H1 (cell line): ENCODE measurements around the gene RPL37A. TPM values are rescaled to one million over a fixed set of nuclear protein-coding genes. Genes with fewer than 3 reads are reported as not detected.

Experiments
- CTCF ChIA-PET: fragments of 300-600 bp; sonication (Branson Sonifier 250); formaldehyde crosslinking; loops from one replicate; lab custom pipeline; 2021; ENCODE audit not compliant: partially characterized antibody; lab: Charles Lee
- POLR2A ChIA-PET: fragments of 300-600 bp; sonication (Branson Sonifier 250); formaldehyde crosslinking; loops from one replicate; lab custom pipeline; 2021; ENCODE audit warnings: inconsistent platforms; ENCODE audit not compliant: partially characterized antibody; lab: Charles Lee
- DNase-seq, 2 experiments: peaks; one replicate each; pipeline versions ENCODE4 v3.0.0 to v3.0.0-alpha.2; 2010 to 2022; ENCODE audit warnings: low spot score in 2 of 2, low read depth in 1 of 2, mixed read lengths in 1 of 2
- FAIRE-seq: peaks from 2 replicates; lab custom pipeline; 2011; peaks lifted over from hg19 to GRCh38; lab: Jason Lieb, UNC
- H2AFZ ChIP-seq: 2 replicates; pipeline ENCODE4 v1.8.1; 2012; ENCODE audit warnings: low read length, inconsistent platforms
- H2AK5ac ChIP-seq: 2 replicates; pipeline ENCODE4 v1.6.1; 2013; ENCODE audit warnings: low read depth, low read length
- H2BK120ac ChIP-seq: replicated peaks from 2 replicates; pipeline ENCODE3; 2013; ENCODE audit warnings: low read depth, low read length, inconsistent platforms
- H2BK12ac ChIP-seq: 2 replicates; pipeline ENCODE4 v1.6.1; 2013; ENCODE audit warnings: low read depth, low read length
- H2BK15ac ChIP-seq: 2 replicates; pipeline ENCODE4 v1.6.1; 2013; ENCODE audit warnings: low read length
- H2BK20ac ChIP-seq: 2 replicates; pipeline ENCODE4 v1.6.1; 2013; ENCODE audit warnings: low read length
- H2BK5ac ChIP-seq: 2 replicates; pipeline ENCODE4 v1.6.1; 2013; ENCODE audit warnings: low read depth, low read length
- H3K14ac ChIP-seq: 2 replicates; pipeline ENCODE4 v1.6.1; 2013; ENCODE audit warnings: inconsistent platforms; ENCODE audit not compliant: insufficient read length
- H3K18ac ChIP-seq: 2 replicates; pipeline ENCODE4 v1.6.1; 2013; ENCODE audit warnings: low read length; ENCODE audit errors: extremely low read depth
- H3K23ac ChIP-seq: 2 replicates; pipeline ENCODE4 v1.6.1; 2013; ENCODE audit warnings: inconsistent platforms; ENCODE audit not compliant: insufficient read length
- H3K23me2 ChIP-seq: 2 replicates; pipeline ENCODE4 v1.6.1; 2013; ENCODE audit warnings: low read depth, low read length
- H3K27ac ChIP-seq: 2 replicates; pipeline ENCODE4 v1.6.1; 2011; ENCODE audit warnings: low read depth, low read length, inconsistent platforms
- H3K27me3 ChIP-seq, 4 experiments: replicated peaks in 1 of 4; 1 replicate in 1 of 4; 2 replicates in 3 of 4; pipeline versions ENCODE4 v1.6.1 to v1.8.1; 2011 to 2013; ENCODE audit warnings: low read length in 3 of 4, mild to moderate bottlenecking in 3 of 4, inconsistent platforms in 2 of 4, mixed read lengths in 2 of 4, moderate library complexity in 1 of 4; ENCODE audit not compliant: control insufficient read depth in 3 of 4, insufficient read depth in 3 of 4; ENCODE audit errors: extremely low read depth in 1 of 4
- H3K36me3 ChIP-seq, 4 experiments: 2 replicates each; pipeline versions ENCODE4 v1.6.1 to v1.8.1; 2011 to 2013; ENCODE audit warnings: mild to moderate bottlenecking in 4 of 4, low read length in 3 of 4, moderate library complexity in 2 of 4, control low read depth in 1 of 4, inconsistent platforms in 1 of 4; ENCODE audit not compliant: insufficient read depth in 4 of 4, control insufficient read depth in 2 of 4
- H3K4ac ChIP-seq: replicated peaks from 2 replicates; pipeline ENCODE3; 2013; ENCODE audit warnings: low read length, low read depth, mixed read lengths, inconsistent platforms; ENCODE audit not compliant: insufficient read length
- H3K4me1 ChIP-seq, 4 experiments: replicated peaks in 1 of 4; 1 replicate in 1 of 4; 2 replicates in 3 of 4; pipeline versions ENCODE4 v1.6.1 to v1.8.1; 2011 to 2013; ENCODE audit warnings: low read length in 3 of 4, inconsistent platforms in 2 of 4, mixed read lengths in 1 of 4; ENCODE audit not compliant: insufficient read depth in 4 of 4, control insufficient read depth in 3 of 4
- H3K4me2 ChIP-seq, 2 experiments: 2 replicates each; pipeline versions ENCODE4 v1.6.1 to v1.8.1; 2011 to 2013; ENCODE audit warnings: low read depth in 2 of 2, low read length in 2 of 2, control low read depth in 1 of 2, inconsistent platforms in 1 of 2, mild to moderate bottlenecking in 1 of 2; ENCODE audit not compliant: insufficient read depth in 1 of 2
- H3K4me3 ChIP-seq, 4 experiments: fragments of 200-600, 300-600 bp in 1 of 4; sonication (generic), shearing (Covaris generic), sonication (Bioruptor Twin) in 1 of 4; 2 replicates each; pipeline versions ENCODE4 v1.5.1 to v1.8.1; 2011 to 2016; ENCODE audit warnings: low read length in 4 of 4, low read depth in 3 of 4, control low read depth in 2 of 4, inconsistent platforms in 2 of 4, mild to moderate bottlenecking in 2 of 4, mixed read lengths in 1 of 4, moderate library complexity in 1 of 4; ENCODE audit not compliant: insufficient read depth in 2 of 4; ENCODE audit errors: extremely low read depth in 1 of 4
- H3K56ac ChIP-seq: replicated peaks from 2 replicates; pipeline ENCODE3; 2013; ENCODE audit warnings: low read depth, mild to moderate bottlenecking, mixed read lengths, low read length, inconsistent platforms; ENCODE audit not compliant: insufficient read length
- H3K79me1 ChIP-seq: 2 replicates; pipeline ENCODE4 v1.6.1; 2013; ENCODE audit warnings: low read depth, low read length, control low read depth
- H3K79me2 ChIP-seq, 2 experiments: 2 replicates each; pipeline versions ENCODE4 v1.6.1 to v1.8.1; 2012 to 2013; ENCODE audit warnings: low read length in 2 of 2, mild to moderate bottlenecking in 2 of 2, inconsistent platforms in 1 of 2; ENCODE audit not compliant: insufficient read depth in 2 of 2, control insufficient read depth in 1 of 2
- H3K9ac ChIP-seq, 4 experiments: replicated peaks in 1 of 4; 1 replicate in 1 of 4; 2 replicates in 3 of 4; pipeline versions ENCODE4 v1.6.1 to v1.8.1; 2011 to 2013; ENCODE audit warnings: low read depth in 3 of 4, low read length in 3 of 4, control low read depth in 2 of 4, mild to moderate bottlenecking in 2 of 4, moderate library complexity in 2 of 4, inconsistent platforms in 1 of 4; ENCODE audit errors: extremely low read depth in 1 of 4
- H3K9me3 ChIP-seq, 2 experiments: 2 replicates each; pipeline versions ENCODE4 v1.6.1 to v1.8.1; 2012 to 2013; ENCODE audit warnings: mild to moderate bottlenecking in 2 of 2, moderate library complexity in 2 of 2, control low read depth in 1 of 2, inconsistent platforms in 1 of 2, low read depth in 1 of 2, low read length in 1 of 2, mixed read lengths in 1 of 2; ENCODE audit not compliant: insufficient read depth in 2 of 2
- H4K20me1 ChIP-seq, 2 experiments: replicated peaks in 1 of 2; 2 replicates each; pipeline versions ENCODE3 to v1.8.1; 2011 to 2013; ENCODE audit warnings: inconsistent platforms in 2 of 2, low read length in 2 of 2, mild to moderate bottlenecking in 1 of 2; ENCODE audit not compliant: insufficient read depth in 2 of 2, control insufficient read depth in 1 of 2
- H4K5ac ChIP-seq: 2 replicates; pipeline ENCODE4 v1.6.1; 2013; ENCODE audit warnings: low read length, low read depth, mixed read lengths, inconsistent platforms; ENCODE audit not compliant: insufficient read length
- H4K8ac ChIP-seq: 2 replicates; pipeline ENCODE4 v1.8.0; 2013; ENCODE audit warnings: mild to moderate bottlenecking, moderate library complexity, low read length, inconsistent platforms; ENCODE audit not compliant: insufficient read depth; ENCODE audit errors: extremely low read depth
- H4K91ac ChIP-seq: replicated peaks from 2 replicates; pipeline ENCODE3; 2013; ENCODE audit warnings: low read length, mixed read lengths, inconsistent platforms; ENCODE audit not compliant: insufficient read length
- RAD21 ChIP-seq, 2 experiments: IDR thresholded peaks in 1 of 2; conservative IDR thresholded peaks in 1 of 2; 2 replicates each; pipeline ENCODE4 v1.6.1; 2011; ENCODE audit warnings: low read depth in 2 of 2, low read length in 2 of 2, improper control_type of control experiment in 1 of 2, inconsistent platforms in 1 of 2, mild to moderate bottlenecking in 1 of 2, moderate library complexity in 1 of 2
- SIX5 ChIP-seq: IDR thresholded peaks from 2 replicates; pipeline ENCODE4 v1.6.1; 2011; ENCODE audit warnings: mild to moderate bottlenecking, low read depth, low read length
- WGBS, 2 experiments: shearing (Covaris generic) in 1 of 2; methylation state at CpG; one replicate each; pipeline versions ENCODE4 v1.1.6 to v1.1.7; 2013 to 2015; ENCODE audit warnings: low lambda C conversion rate in 2 of 2, mixed read lengths in 2 of 2, inconsistent platforms in 1 of 2, low coverage in 1 of 2, missing lambda C conversion rate in 1 of 2; ENCODE audit not compliant: insufficient replicate concordance in 2 of 2, insufficient coverage in 1 of 2, insufficient read length in 1 of 2; ENCODE audit errors: extremely low coverage in 1 of 2, missing lambda C conversion rate in 1 of 2; 5-methylcytosine and 5-hydroxymethylcytosine counted together
- polyA plus RNA-seq, 7 experiments: library from polyadenylated mRNA; depleted of rRNA in 3 of 7; stranded (reverse) in 5 of 7; unstranded in 2 of 7; fragments of >200 nt in 5 of 7; fragments of 200-250 nt in 2 of 7; gene quantifications; 1 replicate in 5 of 7; 2 replicates in 1 of 7; 4 replicates in 1 of 7; pipeline versions ENCODE4 v1.2.1 to v1.2.3, GENCODE V29; 2011 to 2013; ENCODE audit warnings: missing spikeins in 2 of 7, mixed read lengths in 2 of 7
- total RNA-seq: library from RNA; stranded (reverse); fragmentation: NEBNext Ultra II Directional; extraction: Animal tissue kit (Norgen Biotek cat#: 25700); gene quantifications from 2 replicates; pipeline ENCODE4 v1.2.1, GENCODE V29; 2021
- TF ChIP-seq, protein P1 (sequence below), 3 experiments: IDR thresholded peaks; 1 replicate in 2 of 3; 2 replicates in 1 of 3; pipeline versions ENCODE4 v1.5.1 to v1.6.1; 2011; ENCODE audit warnings: low read length in 3 of 3, mild to moderate bottlenecking in 3 of 3, inconsistent platforms in 2 of 3, low read depth in 1 of 3, moderate library complexity in 1 of 3; ENCODE audit not compliant: insufficient read depth in 1 of 3; ENCODE audit errors: control extremely low read depth in 1 of 3

RPL37A gene
- total and polyA plus RNA-seq, 2 of the 8 experiments (the other 6 are each of a cell fraction or from before 2014, with no cell fraction given) = 1,737 to 3,180 TPM

DNA sequence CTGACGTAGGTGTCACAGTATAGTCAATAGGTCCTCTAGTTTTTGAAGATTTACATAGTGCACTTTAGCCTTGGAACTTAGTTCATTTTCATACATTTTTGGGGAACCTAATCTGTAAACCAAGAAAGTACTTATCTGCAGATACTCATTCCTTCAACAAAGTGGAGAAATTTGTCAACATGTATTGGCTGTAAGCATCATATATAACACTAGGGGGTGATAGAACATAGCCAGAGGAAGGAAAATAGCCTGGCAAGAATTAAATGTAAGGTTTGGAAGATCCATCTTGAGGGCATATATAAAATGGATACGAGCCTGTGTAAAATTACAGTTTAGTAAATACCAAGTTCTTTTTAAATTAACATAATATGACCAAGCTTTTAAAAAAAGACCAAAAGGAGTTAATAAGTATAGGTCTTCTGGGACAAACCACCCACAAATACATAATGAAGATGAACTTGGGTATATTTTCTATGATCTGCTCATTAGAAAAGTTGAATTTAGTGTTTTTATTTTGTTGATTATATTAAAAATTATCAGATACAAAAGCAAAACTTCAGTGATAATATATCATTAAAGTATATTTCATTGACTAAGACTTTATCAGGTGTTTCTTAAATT lies 18.2 kb downstream of the RPL37A start:
- no peak overlapping the region for H3K4me3 ChIP-seq
- no peak overlapping the region for H2BK5ac ChIP-seq
- no peak overlapping the region for H3K56ac ChIP-seq
- no peak overlapping the region for H3K4me2 ChIP-seq
- peaks cover under 1 to 10% of the 10 kb centered on the region in 2 experiments for H4K20me1 ChIP-seq
- H4K5ac ChIP-seq = no peak overlapping the region
- H3K9me3 ChIP-seq = no peaks in the 10 kb centered on the region
- no peak overlapping the region for H3K23ac ChIP-seq
- H3K18ac ChIP-seq = no peak overlapping the region
- H2AK5ac ChIP-seq = no peak overlapping the region
- no peak overlapping the region for H3K27ac ChIP-seq
- FAIRE-seq (no peak), DNase-seq (no peak)
- H3K14ac ChIP-seq = no peak overlapping the region
- no peak overlapping the region for H2BK20ac ChIP-seq
- no peaks in the 10 kb centered on the region for H3K27me3 ChIP-seq
- WGBS, 2 experiments = 58% methylated on average over 2 of the region's 2 CpGs; no CpG with 5 or more reads in 1 of the 2 experiments
- no peaks in the 10 kb centered on the region for H3K79me1 ChIP-seq
- no peaks in the 10 kb centered on the region for H3K79me2 ChIP-seq
- H2BK15ac ChIP-seq = no peak overlapping the region
- CTCF ChIA-PET = interaction anchor here (0.6 to 12.8 kb wide), 44 partner anchors 9 to 1246 kb away, joined by 3 to 493 read pairs (median 4); partner anchors contain the start of gene IGFBP2
- no peak overlapping the region for H2AFZ ChIP-seq
- H2BK120ac ChIP-seq = no peak overlapping the region
- no peak overlapping the region for H3K4ac ChIP-seq
- H4K91ac ChIP-seq = no peak overlapping the region
- no peak overlapping the region for H3K9ac ChIP-seq
- no peaks in the 10 kb centered on the region; a peak in 1 of 7 replicates for H3K4me1 ChIP-seq
- no peak overlapping the region for H2BK12ac ChIP-seq
- H4K8ac ChIP-seq = no peak overlapping the region
- H3K36me3 ChIP-seq = peaks cover 0 to 8% (median 0%) of the 10 kb centered on the region in 4 experiments; a peak in 2 of 8 replicates
- POLR2A ChIA-PET = interaction anchor here (1.0 to 1.8 kb wide), 4 partner anchors 10 to 18 kb away, joined by 3 to 13 read pairs (median 6); partner anchors contain the start of gene RPL37A
- H3K23me2 ChIP-seq = no peaks in the 10 kb centered on the region
- TF ChIP-seq, protein P1, sequence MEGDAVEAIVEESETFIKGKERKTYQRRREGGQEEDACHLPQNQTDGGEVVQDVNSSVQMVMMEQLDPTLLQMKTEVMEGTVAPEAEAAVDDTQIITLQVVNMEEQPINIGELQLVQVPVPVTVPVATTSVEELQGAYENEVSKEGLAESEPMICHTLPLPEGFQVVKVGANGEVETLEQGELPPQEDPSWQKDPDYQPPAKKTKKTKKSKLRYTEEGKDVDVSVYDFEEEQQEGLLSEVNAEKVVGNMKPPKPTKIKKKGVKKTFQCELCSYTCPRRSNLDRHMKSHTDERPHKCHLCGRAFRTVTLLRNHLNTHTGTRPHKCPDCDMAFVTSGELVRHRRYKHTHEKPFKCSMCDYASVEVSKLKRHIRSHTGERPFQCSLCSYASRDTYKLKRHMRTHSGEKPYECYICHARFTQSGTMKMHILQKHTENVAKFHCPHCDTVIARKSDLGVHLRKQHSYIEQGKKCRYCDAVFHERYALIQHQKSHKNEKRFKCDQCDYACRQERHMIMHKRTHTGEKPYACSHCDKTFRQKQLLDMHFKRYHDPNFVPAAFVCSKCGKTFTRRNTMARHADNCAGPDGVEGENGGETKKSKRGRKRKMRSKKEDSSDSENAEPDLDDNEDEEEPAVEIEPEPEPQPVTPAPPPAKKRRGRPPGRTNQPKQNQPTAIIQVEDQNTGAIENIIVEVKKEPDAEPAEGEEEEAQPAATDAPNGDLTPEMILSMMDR (IDR thresholded peaks at IDR 0.05; ENCODE audit: control extremely low read depth in 1 of 3, insufficient read depth in 1 of 3, low read depth in 1 of 3, low read length in 3 of 3) = peak in 2 of 3 experiments; percentile 63 to 66; a peak in 2 of 4 replicates
- TF ChIP-seq RAD21 (IDR thresholded peaks at IDR 0.05 in 1 of 2, conservative IDR thresholded peaks at IDR 0.05 in 1 of 2; ENCODE audit: low read depth in 2 of 2, low read length in 2 of 2) = peak; percentile 89 to 93
- no peak for TF ChIP-seq SIX5
